ENCODE data around the gene ALDOB. TPM values are rescaled to one million over a fixed set of nuclear protein-coding genes. Genes with fewer than 3 reads are reported as not detected.

The ALDOB gene
- total and polyA plus RNA-seq, 5 donors from 2014 or later, result not detected

DNA sequence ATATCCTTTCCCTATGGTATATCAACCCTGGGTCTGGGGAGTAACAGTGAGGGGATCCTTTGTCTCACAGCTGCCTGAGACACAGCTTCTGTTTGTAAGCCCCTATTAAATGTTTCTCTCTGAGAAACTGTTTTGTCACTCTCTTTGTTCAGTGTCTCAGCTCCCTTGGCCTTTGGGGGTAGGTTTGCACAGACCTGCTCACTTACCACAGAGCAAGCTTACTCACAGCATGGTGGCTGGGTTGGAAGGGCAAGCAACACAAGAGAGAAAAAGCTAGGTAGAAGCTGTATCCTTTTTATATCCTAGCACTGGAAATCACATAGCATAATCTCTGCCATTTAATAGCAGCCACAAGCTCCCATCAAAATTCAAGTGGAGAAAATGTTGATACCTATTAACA, 55.3 kb downstream of the ALDOB start:
- H3K27me3 Mint-ChIP-seq, result peaks cover 9% of the 10 kb centered on the region

GRCh38 chr9:101376111-101376848, 59.3 kb downstream of the ALDOB start:
- Mint-ChIP-seq H3K9me3 (peaks cover 0 to 4% (median 0%) of the 10 kb centered on the region in 7 donors), H3K4me3 (no peak overlapping the region), H3K36me3 (no peaks in the 10 kb centered on the region), H3K27me3 (peaks cover 9% of the 10 kb centered on the region), H3K4me1 (no peaks in the 10 kb centered on the region), H3K27ac (no peak overlapping the region)
- ATAC-seq (ENCODE audit: low read depth in 2 of 2), result no peak
- no peaks in the 10 kb centered on the region for H3K36me3 ChIP-seq (ENCODE audit: control insufficient read depth, insufficient read depth, low read length)
- no peak overlapping the region for H3K27ac ChIP-seq (ENCODE audit: insufficient read depth, low read length, poor library complexity, severe bottlenecking)
- H3K9me3 ChIP-seq (ENCODE audit: control insufficient read depth in 2 of 2, low read length in 2 of 2), result no peaks in the 10 kb centered on the region
- no peak overlapping the region for H3K4me3 ChIP-seq (ENCODE audit: low read depth, low read length)
- no peaks in the 10 kb centered on the region for H3K4me1 ChIP-seq (ENCODE audit: control insufficient read depth, insufficient read depth, low read length, poor library complexity, severe bottlenecking)
- peaks cover 5% of the 10 kb centered on the region for H3K27me3 ChIP-seq (ENCODE audit: control insufficient read depth, insufficient read depth, low read length)
- no peak for DNase-seq

More for the DNA sequence above, 55.3 kb downstream of the ALDOB start:
- Histone ChIP-seq H3K4me3 (ENCODE audit: low read depth, low read length) (no peak overlapping the region), H3K36me3 (ENCODE audit: control insufficient read depth, insufficient read depth, low read length) (no peaks in the 10 kb centered on the region), H3K27me3 (ENCODE audit: control insufficient read depth, insufficient read depth, low read length) (no peaks in the 10 kb centered on the region), H3K27ac (ENCODE audit: insufficient read depth, low read length, poor library complexity, severe bottlenecking) (no peak overlapping the region), H3K9me3 (ENCODE audit: control insufficient read depth in 2 of 2, low read length in 2 of 2) (peaks cover 3 to 5% of the 10 kb centered on the region in 2 experiments), H3K4me1 (ENCODE audit: control insufficient read depth, insufficient read depth, low read length, poor library complexity, severe bottlenecking) (no peaks in the 10 kb centered on the region)
- no peaks in the 10 kb centered on the region for H3K36me3 Mint-ChIP-seq
- no peak overlapping the region for H3K4me3 Mint-ChIP-seq
- DNase-seq (no peak), ATAC-seq (ENCODE audit: low read depth in 2 of 2) (no peak)
- no peak overlapping the region for H3K27ac Mint-ChIP-seq
- H3K9me3 Mint-ChIP-seq, result peaks cover 1 to 9% (median 7%) of the 10 kb centered on the region in 7 donors
- H3K4me1 Mint-ChIP-seq, result no peaks in the 10 kb centered on the region

- DNase-seq (no peak), ATAC-seq (ENCODE audit: low read depth in 2 of 2) (no peak)
- no peaks in the 10 kb centered on the region for H3K9me3 ChIP-seq (ENCODE audit: control insufficient read depth in 2 of 2, low read length in 2 of 2)
- Mint-ChIP-seq H3K4me1 (no peaks in the 10 kb centered on the region), H3K9me3 (peaks cover 0 to 4% (median 0%) of the 10 kb centered on the region in 7 donors), H3K27me3 (peaks cover 9% of the 10 kb centered on the region), H3K36me3 (no peaks in the 10 kb centered on the region), H3K27ac (no peak overlapping the region), H3K4me3 (no peak overlapping the region)
- H3K27ac ChIP-seq (ENCODE audit: insufficient read depth, low read length, poor library complexity, severe bottlenecking), result no peak overlapping the region
- no peaks in the 10 kb centered on the region for H3K36me3 ChIP-seq (ENCODE audit: control insufficient read depth, insufficient read depth, low read length)
- peaks cover 6% of the 10 kb centered on the region for H3K27me3 ChIP-seq (ENCODE audit: control insufficient read depth, insufficient read depth, low read length)
- no peak overlapping the region for H3K4me3 ChIP-seq (ENCODE audit: low read depth, low read length)
- no peaks in the 10 kb centered on the region for H3K4me1 ChIP-seq (ENCODE audit: control insufficient read depth, insufficient read depth, low read length, poor library complexity, severe bottlenecking)
Observed at GRCh38 chr9:101375546-101375945, 60.0 kb downstream of the ALDOB start.

GRCh38 chr9:101372327-101373118, 63.1 kb downstream of the ALDOB start:
- Mint-ChIP-seq H3K36me3 (no peaks in the 10 kb centered on the region), H3K4me1 (no peaks in the 10 kb centered on the region), H3K4me3 (no peak overlapping the region), H3K27ac (no peak overlapping the region), H3K9me3 (peaks cover 0 to 2% (median 0%) of the 10 kb centered on the region in 7 donors), H3K27me3 (peaks cover 6% of the 10 kb centered on the region)
- Histone ChIP-seq H3K9me3 (ENCODE audit: control insufficient read depth in 2 of 2, low read length in 2 of 2) (no peaks in the 10 kb centered on the region), H3K27me3 (ENCODE audit: control insufficient read depth, insufficient read depth, low read length) (peaks cover 6% of the 10 kb centered on the region), H3K4me3 (ENCODE audit: low read depth, low read length) (no peak overlapping the region), H3K4me1 (ENCODE audit: control insufficient read depth, insufficient read depth, low read length, poor library complexity, severe bottlenecking) (no peaks in the 10 kb centered on the region), H3K27ac (ENCODE audit: insufficient read depth, low read length, poor library complexity, severe bottlenecking) (no peak overlapping the region), H3K36me3 (ENCODE audit: control insufficient read depth, insufficient read depth, low read length) (no peaks in the 10 kb centered on the region)
- no peak for DNase-seq
- ATAC-seq (ENCODE audit: low read depth in 2 of 2), result no peak

DNA sequence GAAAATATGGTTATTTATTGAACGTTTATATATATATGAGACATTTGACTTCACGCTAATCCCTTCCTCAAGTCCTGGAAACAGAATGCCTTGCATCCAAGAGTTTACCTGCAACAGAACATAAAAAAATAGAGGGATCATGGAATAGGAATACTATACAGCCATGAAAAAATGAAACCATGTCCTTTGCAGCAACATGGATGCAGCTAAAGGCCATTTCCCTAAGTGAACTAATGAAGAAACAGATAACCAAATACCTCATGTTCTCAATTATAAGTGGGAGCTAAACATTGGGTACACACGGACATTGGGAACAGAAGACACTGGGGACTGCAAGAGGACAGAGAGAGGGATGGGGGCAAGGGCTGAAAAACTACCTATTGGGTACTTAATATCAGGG, 63.8 kb downstream of the ALDOB start:
- H3K27ac Mint-ChIP-seq, result no peak overlapping the region
- H3K27ac ChIP-seq (ENCODE audit: insufficient read depth, low read length, poor library complexity, severe bottlenecking), result no peak overlapping the region
- H3K4me1 Mint-ChIP-seq, result no peaks in the 10 kb centered on the region
- no peaks in the 10 kb centered on the region for H3K9me3 Mint-ChIP-seq
- H3K9me3 ChIP-seq (ENCODE audit: control insufficient read depth in 2 of 2, low read length in 2 of 2), result no peaks in the 10 kb centered on the region
- H3K4me3 Mint-ChIP-seq, result no peak overlapping the region
- no peaks in the 10 kb centered on the region for H3K36me3 ChIP-seq (ENCODE audit: control insufficient read depth, insufficient read depth, low read length)
- H3K27me3 Mint-ChIP-seq, result peaks cover 9% of the 10 kb centered on the region
- ATAC-seq (ENCODE audit: low read depth in 2 of 2), result no peak
- DNase-seq, result no peak
- no peak overlapping the region for H3K4me3 ChIP-seq (ENCODE audit: low read depth, low read length)
- no peaks in the 10 kb centered on the region for H3K4me1 ChIP-seq (ENCODE audit: control insufficient read depth, insufficient read depth, low read length, poor library complexity, severe bottlenecking)
- peaks cover 6% of the 10 kb centered on the region for H3K27me3 ChIP-seq (ENCODE audit: control insufficient read depth, insufficient read depth, low read length)
- no peaks in the 10 kb centered on the region for H3K36me3 Mint-ChIP-seq

Other genes with a start within 250 kb of the ALDOB start
- gene BAAT, start 50.8 kb downstream of the ALDOB start, total RNA-seq, result 0.15 TPM
- under 1 TPM in 1 of 4 donors, not detected in 3; 0.09 TPM for gene BAAT, start 50.8 kb downstream of the ALDOB start, polyA plus RNA-seq
- gene MRPL50, start 37.2 kb downstream of the ALDOB start, total RNA-seq, result 8.5 TPM
- 10 to 100 TPM; 15.4 to 26.2 (median 20.3) TPM for gene MRPL50, start 37.2 kb downstream of the ALDOB start, polyA plus RNA-seq
- gene ZNF189, start 36.9 kb downstream of the ALDOB start, total RNA-seq, result 8.1 TPM
- 1 to 10 TPM; 1.8 to 3.6 (median 2.8) TPM for gene ZNF189, start 36.9 kb downstream of the ALDOB start, polyA plus RNA-seq
- 43.4 TPM for gene RNF20, start 98.1 kb upstream of the ALDOB start, total RNA-seq
- gene RNF20, start 98.1 kb upstream of the ALDOB start, polyA plus RNA-seq, result 10 to 100 TPM; 31.3 to 50.0 (median 37.4) TPM
- gene PPP3R2, start 159.2 kb upstream of the ALDOB start, total RNA-seq, result not detected
- gene PPP3R2, start 159.2 kb upstream of the ALDOB start, polyA plus RNA-seq, result under 1 TPM in 2 of 4 donors, not detected in 2; 0.17 to 0.22 TPM

Data from CD4-positive, CD25-positive, alpha-beta regulatory T cell (primary cell).